Mammary epithelial cell (primary cell): ENCODE data around the gene NAA15.

Experiments used
- CTCF ChIP-seq, 2 donors: IDR thresholded peaks in 1 of 2; conservative IDR thresholded peaks in 1 of 2; 2 replicates each; pipeline ENCODE4 v1.5.1; 2011 to 2012; ENCODE audit warnings: inconsistent platforms in 2 of 2, low read length in 2 of 2, mild to moderate bottlenecking in 2 of 2, control low read depth in 1 of 2, low read depth in 1 of 2; ENCODE audit not compliant: insufficient read depth in 1 of 2; ENCODE audit errors: extremely low read depth in 1 of 2
- EZH2 ChIP-seq: IDR thresholded peaks from 2 replicates; pipeline ENCODE4 v1.6.1; 2012; ENCODE audit warnings: low read length, inconsistent platforms, borderline replicate concordance

GRCh38 chr4:139443661-139444060, 142.4 kb downstream of the NAA15 start:
- TF ChIP-seq CTCF (conservative IDR thresholded peaks at IDR 0.05 in 1 of 2, IDR thresholded peaks at IDR 0.05 in 1 of 2; ENCODE audit: extremely low read depth in 1 of 2, insufficient read depth in 1 of 2, low read depth in 1 of 2, low read length in 2 of 2), result no peak
- no peak for TF ChIP-seq EZH2
